ENCODE measurements around the gene OSTM1. TPM values are rescaled to one million over a fixed set of nuclear protein-coding genes. Genes with fewer than 3 reads are reported as not detected.

The OSTM1 gene
- total and polyA plus RNA-seq, 2 of the 8 experiments (the other 6 are each of a cell fraction or from before 2014, with no cell fraction given): 17.7 to 26.1 TPM

GRCh38 chr6:108071736-108072276 is 2.7 kb downstream of the OSTM1 start:
- Histone ChIP-seq H4K20me1 (replicated peaks in 1 of 2; ENCODE audit: control insufficient read depth in 1 of 2, insufficient read depth in 2 of 2, low read length in 2 of 2) (peaks cover 0 to 3% of the 10 kb centered on the region in 2 experiments), H3K23me2 (ENCODE audit: low read depth, low read length) (peaks cover 7% of the 10 kb centered on the region), H3K56ac (replicated peaks; ENCODE audit: insufficient read length, low read depth, low read length) (no peak overlapping the region), H2BK5ac (ENCODE audit: low read depth, low read length) (no peak overlapping the region; the same call in 1 of the 2 replicates), H3K18ac (ENCODE audit: extremely low read depth, low read length) (no peak overlapping the region), H3K36me3 (ENCODE audit: control insufficient read depth in 2 of 4, insufficient read depth in 4 of 4, low read length in 3 of 4) (no peaks in the 10 kb centered on the region), H2BK12ac (ENCODE audit: low read depth, low read length) (0 out of 2 replicates have a peak overlapping the region, but pooled peaks have one; percentile 39), H2BK120ac (replicated peaks; ENCODE audit: low read depth, low read length) (no peak overlapping the region), H3K23ac (ENCODE audit: insufficient read length) (no peak overlapping the region), H2AFZ (ENCODE audit: low read length) (no peak overlapping the region), H4K8ac (ENCODE audit: extremely low read depth, insufficient read depth, low read length) (no peak overlapping the region), H2BK20ac (ENCODE audit: low read length) (no peak overlapping the region), H3K9ac (replicated peaks in 1 of 4; ENCODE audit: extremely low read depth in 1 of 4, low read depth in 3 of 4, low read length in 3 of 4) (peak overlapping the region in 1 of 4 experiments; percentile 32; a peak in 1 of 7 replicates), H3K27me3 (replicated peaks in 1 of 4; ENCODE audit: control insufficient read depth in 3 of 4, extremely low read depth in 1 of 4, insufficient read depth in 3 of 4, low read length in 3 of 4) (peaks cover 0 to 3% (median 2%) of the 10 kb centered on the region in 4 experiments; a peak in 3 of 7 replicates), H2BK15ac (ENCODE audit: low read length) (no peak overlapping the region), H3K79me1 (ENCODE audit: low read depth, low read length) (no peaks in the 10 kb centered on the region; the same call in 1 of the 2 replicates), H3K4me2 (ENCODE audit: insufficient read depth in 1 of 2, low read depth in 2 of 2, low read length in 2 of 2) (peak overlapping the region; percentile 9 to 40; a peak in 2 of 4 replicates), H3K79me2 (ENCODE audit: control insufficient read depth in 1 of 2, insufficient read depth in 2 of 2, low read length in 2 of 2) (peaks cover 0 to 36% of the 10 kb centered on the region in 2 experiments; a peak in 2 of 4 replicates), H3K9me3 (ENCODE audit: insufficient read depth in 2 of 2, low read depth in 1 of 2, low read length in 1 of 2) (no peaks in the 10 kb centered on the region), H3K27ac (ENCODE audit: low read depth, low read length) (no peak overlapping the region), H4K5ac (ENCODE audit: insufficient read length, low read depth, low read length) (peak overlapping the region; percentile 41), H3K14ac (ENCODE audit: insufficient read length) (no peak overlapping the region), H3K4ac (replicated peaks; ENCODE audit: insufficient read length, low read depth, low read length) (no peak overlapping the region), H2AK5ac (ENCODE audit: low read depth, low read length) (0 out of 2 replicates have a peak overlapping the region, but pooled peaks have one; percentile 82), H4K91ac (replicated peaks; ENCODE audit: insufficient read length, low read length) (no peak overlapping the region), H3K4me3 (ENCODE audit: extremely low read depth in 1 of 4, insufficient read depth in 2 of 4, low read depth in 3 of 4, low read length in 4 of 4) (peak overlapping the region in 1 of 4 experiments; percentile 10; a peak in 1 of 8 replicates), H3K4me1 (replicated peaks in 1 of 4; ENCODE audit: control insufficient read depth in 3 of 4, insufficient read depth in 4 of 4, low read length in 3 of 4) (peaks cover 2 to 8% (median 5%) of the 10 kb centered on the region in 4 experiments; a peak in 5 of 7 replicates)
- CTCF ChIA-PET (ENCODE audit: partially characterized antibody): interaction anchor here (1.0 to 1.5 kb wide), 2 partner anchors 29 to 91 kb away, joined by 3 read pairs; no protein-coding TSS in a partner anchor
- DNase-seq (ENCODE audit: low read depth in 1 of 2, low spot score in 2 of 2) (peak in 1 of 2 experiments; percentile 7), FAIRE-seq (peak; percentile 65)
- POLR2A ChIA-PET (ENCODE audit: partially characterized antibody): interaction anchor here (0.6 to 1.6 kb wide), 2 partner anchors 15 to 164 kb away, joined by 3 read pairs; no protein-coding TSS in a partner anchor
- 25% methylated on average over 3 of the region's 3 CpGs; no CpG with 5 or more reads in 1 of the 2 experiments for WGBS, 2 experiments (ENCODE audit: extremely low coverage in 1 of 2, insufficient coverage in 1 of 2, insufficient read length in 1 of 2, insufficient replicate concordance in 2 of 2, low coverage in 1 of 2, low lambda C conversion rate in 2 of 2, missing lambda C conversion rate in 1 of 2)
- peak in 1 of 2 experiments; percentile 34; a peak in 2 of 3 replicates for TF ChIP-seq POLR2A (IDR thresholded peaks at IDR 0.05; ENCODE audit: control extremely low read depth in 1 of 2, low read depth in 2 of 2, low read length in 2 of 2)
- peak; percentile 41; the same call in 1 of the 2 replicates for TF ChIP-seq SP1 (IDR thresholded peaks at IDR 0.05; ENCODE audit: low read depth, low read length)
- peak; percentile 58 for TF ChIP-seq TAF7 (optimal IDR thresholded peaks at IDR 0.05; ENCODE audit: borderline replicate concordance, low read depth, low read length)
- no peak for TF ChIP-seq CBX8 (IDR thresholded peaks at IDR 0.05; ENCODE audit: borderline replicate concordance, low read depth, low read length)
- no peak for TF ChIP-seq E2F6 (IDR thresholded peaks at IDR 0.05)
